ENCODE results near the gene WDR76. TPM values are rescaled to one million over a fixed set of nuclear protein-coding genes. Genes with fewer than 3 reads are reported as not detected.

Gene WDR76
- 2.1 and 4.5 TPM in 2 replicates for total RNA-seq

DNA sequence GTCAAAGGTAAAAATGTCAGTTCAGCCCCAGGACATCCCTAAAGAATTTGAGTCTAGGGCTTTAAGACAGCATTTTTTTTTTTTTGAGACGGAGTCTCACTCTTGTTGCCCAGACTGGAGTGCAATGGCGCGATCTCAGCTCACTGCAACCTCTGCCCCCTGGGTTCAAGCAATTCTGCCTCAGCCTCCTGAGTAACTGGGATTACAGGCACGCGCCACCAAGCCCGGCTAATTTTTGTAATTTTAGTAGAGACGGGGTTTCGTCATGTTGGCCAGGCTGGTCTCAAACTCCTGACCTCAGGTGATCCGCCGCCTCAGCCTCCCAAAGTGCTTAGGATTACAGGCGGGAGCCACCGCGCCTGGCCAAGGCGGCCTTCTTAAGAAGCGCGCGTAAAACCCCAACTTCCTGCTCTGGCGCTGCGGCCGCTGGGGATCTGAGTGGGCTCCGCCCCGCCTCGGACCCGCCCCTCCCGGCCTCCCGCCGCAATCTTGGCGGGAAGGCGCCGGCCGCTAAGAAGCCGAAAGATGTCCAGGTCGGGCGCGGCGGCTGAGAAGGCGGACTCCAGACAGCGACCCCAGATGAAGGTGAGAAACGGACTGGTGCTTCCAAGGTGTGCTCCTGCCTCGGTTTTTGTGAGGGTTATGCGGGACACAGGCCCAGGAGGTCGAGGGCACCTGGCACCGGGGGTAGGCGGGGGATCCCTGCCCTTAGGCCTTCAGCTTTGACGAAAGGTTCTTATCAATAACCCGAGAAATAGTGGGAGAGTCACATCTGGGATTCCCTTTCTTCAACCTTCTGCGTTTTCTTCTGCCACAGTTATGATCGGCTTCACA lies at the start of gene WDR76:
Gene WDR76, plus strand, starts transcription at position 495 of the 834 bp plus-strand sequence. Its CDS starts 31 bp downstream, at position 526.
- H3K27me3 ChIP-seq (ENCODE audit: control insufficient read depth, insufficient read depth, low read length), result no peaks in the 10 kb centered on the region
- DNase-seq (ENCODE audit: low read depth), result peak; percentile 44
- TF ChIP-seq, protein P1, sequence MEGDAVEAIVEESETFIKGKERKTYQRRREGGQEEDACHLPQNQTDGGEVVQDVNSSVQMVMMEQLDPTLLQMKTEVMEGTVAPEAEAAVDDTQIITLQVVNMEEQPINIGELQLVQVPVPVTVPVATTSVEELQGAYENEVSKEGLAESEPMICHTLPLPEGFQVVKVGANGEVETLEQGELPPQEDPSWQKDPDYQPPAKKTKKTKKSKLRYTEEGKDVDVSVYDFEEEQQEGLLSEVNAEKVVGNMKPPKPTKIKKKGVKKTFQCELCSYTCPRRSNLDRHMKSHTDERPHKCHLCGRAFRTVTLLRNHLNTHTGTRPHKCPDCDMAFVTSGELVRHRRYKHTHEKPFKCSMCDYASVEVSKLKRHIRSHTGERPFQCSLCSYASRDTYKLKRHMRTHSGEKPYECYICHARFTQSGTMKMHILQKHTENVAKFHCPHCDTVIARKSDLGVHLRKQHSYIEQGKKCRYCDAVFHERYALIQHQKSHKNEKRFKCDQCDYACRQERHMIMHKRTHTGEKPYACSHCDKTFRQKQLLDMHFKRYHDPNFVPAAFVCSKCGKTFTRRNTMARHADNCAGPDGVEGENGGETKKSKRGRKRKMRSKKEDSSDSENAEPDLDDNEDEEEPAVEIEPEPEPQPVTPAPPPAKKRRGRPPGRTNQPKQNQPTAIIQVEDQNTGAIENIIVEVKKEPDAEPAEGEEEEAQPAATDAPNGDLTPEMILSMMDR (IDR thresholded peaks at IDR 0.05; ENCODE audit: insufficient read depth, low read length, poor library complexity, severe bottlenecking), result no peak
- peak within 1 kb of the TSS; percentile 57 for H3K4me3 ChIP-seq (ENCODE audit: low read depth, low read length)
- no peaks in the 10 kb centered on the region for H3K36me3 ChIP-seq (ENCODE audit: control insufficient read depth, insufficient read depth, low read length)

DNA sequence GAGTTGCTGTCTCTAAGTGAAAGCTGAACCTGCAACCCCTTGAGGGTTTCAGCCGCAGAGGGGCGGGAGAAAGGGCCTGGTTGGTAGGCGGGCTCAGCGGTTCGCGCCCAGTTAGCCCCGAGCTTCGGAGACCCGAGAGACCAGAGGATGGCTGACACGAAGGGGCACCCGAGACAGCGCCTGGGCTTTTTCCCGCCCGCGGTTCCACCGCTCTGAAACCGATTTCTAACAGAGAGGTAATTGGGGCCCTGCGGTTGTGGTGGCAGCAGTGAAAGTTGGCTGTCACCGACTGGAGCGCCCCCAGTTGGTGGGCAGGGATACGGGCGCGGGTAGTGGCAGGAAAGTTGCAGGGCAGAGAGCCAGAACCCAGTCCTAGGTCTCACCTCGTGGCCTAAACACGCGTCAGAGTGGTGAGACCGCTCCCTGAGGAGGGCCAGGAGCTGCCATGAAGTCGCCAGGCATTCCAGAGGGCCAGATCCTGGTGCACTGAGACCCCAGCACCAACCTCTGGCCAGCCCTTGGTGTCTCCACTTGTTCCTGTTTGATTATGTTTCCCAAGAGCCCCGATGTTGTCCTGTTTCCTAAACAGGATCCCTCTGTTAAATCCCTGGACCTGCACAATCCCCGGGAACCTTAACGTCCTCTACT lies 49.4 kb upstream of the WDR76 start:
- DNase-seq (ENCODE audit: low read depth), result no peak
- H3K27me3 ChIP-seq (ENCODE audit: control insufficient read depth, insufficient read depth, low read length), result no peaks in the 10 kb centered on the region
- H3K4me3 ChIP-seq (ENCODE audit: low read depth, low read length), result peak overlapping the region; percentile 36
- no peaks in the 10 kb centered on the region for H3K36me3 ChIP-seq (ENCODE audit: control insufficient read depth, insufficient read depth, low read length)
- TF ChIP-seq, protein P1 (IDR thresholded peaks at IDR 0.05; ENCODE audit: insufficient read depth, low read length, poor library complexity, severe bottlenecking), result peak; percentile 92

DNA sequence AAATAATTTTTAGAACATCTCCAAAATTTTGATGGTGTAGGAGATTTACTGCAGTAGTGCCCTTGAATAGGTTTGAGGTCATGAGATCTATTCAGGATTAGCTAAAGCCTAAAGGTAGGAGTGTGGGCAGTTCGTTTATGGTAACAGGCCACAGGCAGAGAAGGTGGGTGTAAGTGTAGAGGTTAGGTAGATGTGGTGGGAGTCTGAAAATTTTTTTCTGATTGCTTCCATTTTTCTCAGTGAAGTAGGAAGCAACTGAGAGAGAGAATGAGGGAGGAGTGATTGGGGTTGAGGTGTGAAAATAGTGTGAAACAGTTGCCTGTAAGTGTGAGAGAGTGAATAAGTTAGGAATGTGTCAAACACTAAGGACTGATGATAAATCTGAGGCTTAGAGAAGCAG lies 47.8 kb upstream of the WDR76 start:
- no peak for DNase-seq (ENCODE audit: low read depth)
- Histone ChIP-seq H3K27me3 (ENCODE audit: control insufficient read depth, insufficient read depth, low read length) (no peaks in the 10 kb centered on the region), H3K36me3 (ENCODE audit: control insufficient read depth, insufficient read depth, low read length) (no peaks in the 10 kb centered on the region), H3K4me3 (ENCODE audit: low read depth, low read length) (no peak overlapping the region)
- TF ChIP-seq, protein P1 (IDR thresholded peaks at IDR 0.05; ENCODE audit: insufficient read depth, low read length, poor library complexity, severe bottlenecking), result no peak

DNA sequence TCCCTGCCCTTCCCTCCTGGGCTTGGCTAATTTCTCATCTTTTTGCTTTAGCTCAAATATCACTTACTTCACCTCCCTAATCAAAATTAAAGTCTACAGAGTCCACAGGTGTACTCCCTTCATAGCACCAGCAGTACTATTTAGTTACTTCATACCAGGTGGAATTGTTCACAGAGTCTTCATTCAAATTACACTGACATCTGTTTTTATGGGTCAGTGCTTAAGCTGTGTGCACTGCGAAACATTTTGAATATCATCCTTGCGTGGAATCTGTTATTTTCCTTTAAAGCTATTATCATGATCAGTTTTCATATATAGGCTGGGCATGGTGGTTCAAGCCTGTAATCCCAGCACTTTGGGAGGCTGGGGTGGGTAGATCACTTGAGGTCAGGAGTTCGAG lies 37.4 kb upstream of the WDR76 start:
- TF ChIP-seq, protein P1 (IDR thresholded peaks at IDR 0.05; ENCODE audit: insufficient read depth, low read length, poor library complexity, severe bottlenecking), result no peak
- Histone ChIP-seq H3K4me3 (ENCODE audit: low read depth, low read length) (no peak overlapping the region), H3K36me3 (ENCODE audit: control insufficient read depth, insufficient read depth, low read length) (no peaks in the 10 kb centered on the region), H3K27me3 (ENCODE audit: control insufficient read depth, insufficient read depth, low read length) (no peaks in the 10 kb centered on the region)
- no peak for DNase-seq (ENCODE audit: low read depth)

DNA sequence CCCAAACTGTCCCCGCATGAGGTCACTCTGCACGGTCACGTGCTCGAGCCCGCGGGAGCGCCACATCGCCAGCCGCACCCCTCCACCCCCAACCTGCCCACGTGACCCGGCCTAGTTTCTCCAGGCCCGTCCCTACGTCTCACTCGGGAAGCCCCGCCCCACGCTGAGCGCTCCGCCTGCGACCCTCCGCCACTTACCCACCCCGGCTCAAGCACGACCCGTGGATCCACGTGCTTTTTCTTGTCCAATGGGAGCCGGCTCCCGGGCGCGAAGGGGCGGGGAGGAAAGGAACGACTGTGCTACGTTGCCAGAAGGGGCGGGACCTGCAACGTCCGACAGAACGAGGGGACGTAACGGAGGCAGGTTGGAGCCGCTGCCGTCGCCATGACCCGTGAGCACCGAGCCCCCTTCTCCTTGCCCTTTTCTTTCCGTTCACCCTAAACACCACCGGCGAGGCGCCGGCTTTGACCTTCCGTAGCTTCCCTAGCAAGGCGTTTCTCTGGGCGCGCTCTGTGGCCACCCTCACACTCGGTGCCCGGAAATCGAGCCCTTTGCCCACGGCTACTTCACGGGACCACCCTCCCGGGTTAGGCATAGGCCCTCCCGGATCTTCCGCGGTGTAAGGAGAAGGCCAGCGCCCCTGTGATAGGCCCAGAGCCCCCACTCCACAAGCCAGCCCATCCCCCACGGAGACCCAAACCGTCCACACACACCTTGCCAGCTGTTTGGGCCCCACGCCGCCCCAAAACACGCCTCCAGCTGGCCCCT lies 34.6 kb upstream of the WDR76 start, which contains the start of gene SERF2:
Gene SERF2, plus strand, starts transcription at position 328 of the 768 bp plus-strand sequence. Its CDS starts 57 bp downstream, at position 385.
- TF ChIP-seq, protein P1 (IDR thresholded peaks at IDR 0.05; ENCODE audit: insufficient read depth, low read length, poor library complexity, severe bottlenecking), result no peak
- DNase-seq (ENCODE audit: low read depth), result peak; percentile 96
- peak within 1 kb of the TSS; percentile 92 for H3K4me3 ChIP-seq (ENCODE audit: low read depth, low read length)
- no peaks in the 10 kb centered on the region for H3K27me3 ChIP-seq (ENCODE audit: control insufficient read depth, insufficient read depth, low read length)
- H3K36me3 ChIP-seq (ENCODE audit: control insufficient read depth, insufficient read depth, low read length), result peaks cover 8% of the 10 kb centered on the region

Measured in kidney epithelial cell (primary cell).